ENCODE measurements around the gene ABHD12B. TPM values are rescaled to one million over a fixed set of nuclear protein-coding genes. Genes with fewer than 3 reads are reported as not detected.

Gene ABHD12B
- total and polyA plus RNA-seq, 9 of the 15 experiments (the other 6 are each of a cell fraction or from before 2014, with no cell fraction given) = not detected

GRCh38 chr14:50906326-50907065 is 34.6 kb downstream of the ABHD12B start:
- in situ Hi-C loops (cut with MboI) (no loop called here), intact Hi-C loops (cut with micrococcal nuclease) (no loop called here)
- BruUV-seq (replicated peaks) = no TSS peak
- Histone ChIP-seq H3K9me1 (ENCODE audit: control insufficient read depth, insufficient read depth, low read length) (no peaks in the 10 kb centered on the region), H3K27ac (ENCODE audit: extremely low read depth, low read depth, low read length) (no peak overlapping the region), H3K27me3 (ENCODE audit: control insufficient read depth in 2 of 2, insufficient read depth in 2 of 2, low read length in 2 of 2) (no peaks in the 10 kb centered on the region), H3K9me3 (replicated peaks; ENCODE audit: control insufficient read depth, insufficient read depth, low read depth, low read length) (no peaks in the 10 kb centered on the region), H3K36me3 (ENCODE audit: control insufficient read depth, insufficient read depth, low read length) (peaks cover 5% of the 10 kb centered on the region; the same call in 1 of the 3 replicates), H3K4me2 (ENCODE audit: insufficient read depth, low read length) (no peak overlapping the region), H3K79me2 (ENCODE audit: control insufficient read depth, insufficient read depth, low read length) (no peaks in the 10 kb centered on the region), H4K20me1 (replicated peaks; ENCODE audit: control insufficient read depth, insufficient read depth, low read length) (no peaks in the 10 kb centered on the region), H2AFZ (ENCODE audit: low read depth, low read length) (no peak overlapping the region), H3K9ac (ENCODE audit: insufficient read depth in 1 of 2, low read depth in 2 of 2, low read length in 2 of 2) (no peak overlapping the region), H3K4me3 (no peak overlapping the region), H3K4me1 (replicated peaks in 1 of 2; ENCODE audit: control insufficient read depth in 2 of 2, insufficient read depth in 2 of 2, low read length in 2 of 2) (no peaks in the 10 kb centered on the region)
- no peak for ATAC-seq
- POLR2A ChIA-PET = no interaction called here
- TF ChIP-seq ATF7 (IDR thresholded peaks at IDR 0.05) (no peak), ZFP1 (CRISPR knock-in tag; IDR thresholded peaks at IDR 0.05) (no peak)
- no peak for FAIRE-seq
- WGBS (ENCODE audit: insufficient coverage, low coverage, missing lambda C conversion rate) = 66% methylated on average over 4 of the region's 5 CpGs
- CTCF ChIA-PET (ENCODE audit: low intra/inter-chr PET ratio) = no interaction called here
- no peak for DNase-seq (ENCODE audit: extremely low read depth in 1 of 4, low spot score in 3 of 4)

- no TSS peak for BruUV-seq (replicated peaks)
- ChIA-PET POLR2A (interaction anchor here (0.6 kb wide), 1 partner anchor 40 kb away, joined by 3 read pairs; no protein-coding TSS in a partner anchor), CTCF (ENCODE audit: low intra/inter-chr PET ratio) (no interaction called here)
- Histone ChIP-seq H3K4me3 (no peak overlapping the region), H3K27me3 (ENCODE audit: control insufficient read depth in 2 of 2, insufficient read depth in 2 of 2, low read length in 2 of 2) (no peaks in the 10 kb centered on the region), H4K20me1 (replicated peaks; ENCODE audit: control insufficient read depth, insufficient read depth, low read length) (no peaks in the 10 kb centered on the region), H3K79me2 (ENCODE audit: control insufficient read depth, insufficient read depth, low read length) (no peaks in the 10 kb centered on the region), H3K36me3 (ENCODE audit: control insufficient read depth, insufficient read depth, low read length) (peaks cover 8% of the 10 kb centered on the region; the same call in 1 of the 3 replicates), H3K9me3 (replicated peaks; ENCODE audit: control insufficient read depth, insufficient read depth, low read depth, low read length) (no peaks in the 10 kb centered on the region), H3K4me2 (ENCODE audit: insufficient read depth, low read length) (no peak overlapping the region), H3K9me1 (ENCODE audit: control insufficient read depth, insufficient read depth, low read length) (no peaks in the 10 kb centered on the region), H3K27ac (ENCODE audit: extremely low read depth, low read depth, low read length) (no peak overlapping the region), H2AFZ (ENCODE audit: low read depth, low read length) (no peak overlapping the region), H3K9ac (ENCODE audit: insufficient read depth in 1 of 2, low read depth in 2 of 2, low read length in 2 of 2) (no peak overlapping the region), H3K4me1 (replicated peaks in 1 of 2; ENCODE audit: control insufficient read depth in 2 of 2, insufficient read depth in 2 of 2, low read length in 2 of 2) (no peaks in the 10 kb centered on the region)
- intact Hi-C loops (cut with micrococcal nuclease) = no loop called here
- FAIRE-seq (no peak), DNase-seq (ENCODE audit: extremely low read depth in 1 of 4, low spot score in 3 of 4) (no peak), ATAC-seq (no peak)
- WGBS (ENCODE audit: insufficient coverage, low coverage, missing lambda C conversion rate) = 39% methylated on average over 5 of the region's 5 CpGs
- in situ Hi-C loops (cut with MboI) = no loop called here
- no peak for TF ChIP-seq TCFL5 (CRISPR knock-in tag; conservative IDR thresholded peaks at IDR 0.05)
- TF ChIP-seq CEBPB (tag; IDR thresholded peaks at IDR 0.05) = no peak
- TF ChIP-seq CHAMP1 (IDR thresholded peaks at IDR 0.05) = no peak
- TF ChIP-seq E2F6 (IDR thresholded peaks at IDR 0.05; ENCODE audit: borderline replicate concordance in 1 of 2, extremely low read depth in 1 of 2, insufficient read depth in 1 of 2, insufficient read length in 1 of 2, low read depth in 1 of 2, low read length in 1 of 2, poor library complexity in 1 of 2, severe bottlenecking in 1 of 2) = no peak
- no peak for TF ChIP-seq TAF15 (IDR thresholded peaks at IDR 0.05; ENCODE audit: low read depth, low read length)
Observed at GRCh38 chr14:50910495-50911420, 38.9 kb downstream of the ABHD12B start.
